Skeletal muscle satellite cell (primary cell): Measurements from ENCODE around the gene USP32.
A peak's percentile ranks its signal among the peaks of the same experiment; 100 is the strongest.
"Not testable (repeated sequence)": the region's sequence is repeated elsewhere in the genome, so short reads cannot be mapped to it uniquely, and the experiment has no call there.

Experiments used
- H3K27me3 ChIP-seq: 2 replicates; pipeline ENCODE4 v1.7.0; 2013; ENCODE audit warnings: low read length; ENCODE audit not compliant: control insufficient read depth, insufficient read depth
- H3K36me3 ChIP-seq: 2 replicates; pipeline ENCODE4 v1.7.0; 2013; ENCODE audit warnings: mild to moderate bottlenecking, control low read depth, low read length; ENCODE audit not compliant: insufficient read depth
- H3K4me1 ChIP-seq: 2 replicates; pipeline ENCODE4 v1.7.0; 2013; ENCODE audit warnings: low read length; ENCODE audit not compliant: control insufficient read depth, insufficient read depth
- H3K4me2 ChIP-seq: 2 replicates; pipeline ENCODE4 v1.7.0; 2013; ENCODE audit warnings: mild to moderate bottlenecking, low read length
- H3K4me3 ChIP-seq: 2 replicates; pipeline ENCODE4 v1.7.0; 2013; ENCODE audit warnings: low read length
- H3K9ac ChIP-seq: 2 replicates; pipeline ENCODE4 v1.7.0; 2013; ENCODE audit warnings: mild to moderate bottlenecking, low read depth, low read length, moderate library complexity
- H3K9me3 ChIP-seq: replicated peaks from 2 replicates; pipeline ENCODE4 v1.7.0; 2013; ENCODE audit warnings: mild to moderate bottlenecking, control low read depth, low read length

Gene USP32

DNA sequence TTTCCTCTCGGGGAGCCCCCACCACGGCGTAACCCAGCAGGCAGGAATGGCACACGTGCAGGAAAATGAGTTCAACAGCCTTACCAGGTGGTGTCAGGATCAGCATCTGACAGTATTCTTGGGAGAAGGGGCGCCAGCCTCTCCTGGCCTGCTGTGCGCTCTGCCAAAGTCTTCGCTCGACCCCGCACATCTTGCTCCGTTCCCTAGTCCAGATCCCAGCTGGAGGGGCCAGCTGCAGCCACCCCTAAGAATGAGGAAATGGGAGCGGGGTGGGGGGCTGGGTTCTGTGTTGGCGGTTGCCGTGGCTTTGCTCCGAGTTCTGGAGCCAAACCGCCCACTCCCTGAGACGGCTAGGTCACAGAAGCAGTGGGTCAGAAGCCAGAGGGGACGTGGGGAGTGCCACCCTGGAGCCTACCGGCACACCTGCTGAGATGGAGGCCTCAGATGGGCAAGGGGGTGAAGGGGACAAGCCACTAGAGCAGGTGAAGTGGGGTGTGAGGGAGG, 30.3 kb upstream of the USP32 start, which contains the start of gene CHCT1:
TSS of gene CHCT1 (plus strand) at position 328 of the 504 bp plus-strand sequence. CDS start at position 432, 104 bp downstream.
- H3K4me1 ChIP-seq = peaks cover 6% of the 10 kb centered on the region
- peak within 1 kb of the TSS; percentile 76 for H3K9ac ChIP-seq

DNA sequence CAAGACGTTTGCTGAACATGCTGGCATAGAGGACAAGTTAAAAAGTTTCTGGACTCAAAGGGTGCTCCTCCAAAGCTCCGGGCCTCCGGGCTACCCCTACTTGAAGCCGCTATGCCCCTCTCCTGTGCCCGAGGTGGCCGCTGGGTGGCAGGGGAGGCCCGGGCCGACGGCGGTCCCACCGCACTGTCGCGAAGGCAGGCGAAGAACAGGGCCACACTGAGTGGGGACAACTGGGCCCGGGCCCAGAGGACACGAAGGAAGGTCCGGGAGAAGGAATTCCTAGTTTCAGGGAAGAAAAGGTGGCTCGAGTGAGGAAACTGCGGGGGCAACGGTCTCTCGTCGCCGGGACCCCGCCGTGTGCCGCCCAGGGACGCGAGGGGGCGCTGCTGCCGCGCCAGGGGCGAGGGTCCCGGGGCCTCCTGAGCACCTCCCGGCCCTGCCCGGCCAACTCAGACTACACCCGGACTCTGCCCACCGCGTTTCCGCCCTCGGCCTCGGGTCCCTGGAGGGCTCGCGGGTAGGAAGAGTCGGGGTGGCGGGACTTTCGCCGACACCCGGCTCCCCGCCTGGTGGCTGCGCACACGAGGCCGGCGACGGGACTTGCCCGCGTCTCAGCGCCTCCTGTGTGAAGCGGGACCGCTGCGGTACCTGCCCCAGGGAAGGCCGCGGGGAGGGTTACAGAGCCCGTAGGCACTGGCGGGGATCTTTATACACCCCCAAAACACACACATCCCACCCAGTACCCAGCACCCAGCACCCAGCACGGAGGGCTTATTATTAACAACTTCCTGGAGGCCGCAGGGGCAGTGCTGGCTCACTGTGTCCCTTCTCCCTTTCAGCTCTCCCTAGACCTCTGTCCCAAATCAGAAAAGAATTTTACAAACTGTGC, 29.6 kb upstream of the USP32 start:
- Histone ChIP-seq H3K9ac (peak overlapping the region; percentile 76), H3K27me3 (peaks cover under 1% of the 10 kb centered on the region), H3K4me2 (peak overlapping the region; percentile 97), H3K9me3 (no peaks in the 10 kb centered on the region), H3K36me3 (no peaks in the 10 kb centered on the region), H3K4me1 (peaks cover 6% of the 10 kb centered on the region), H3K4me3 (peak overlapping the region; percentile 73)

More for the DNA sequence above, 30.3 kb upstream of the USP32 start, which contains the start of gene CHCT1:
- Histone ChIP-seq H3K4me3 (peak within 1 kb of the TSS; percentile 73), H3K27me3 (peaks cover 6% of the 10 kb centered on the region), H3K9me3 (no peaks in the 10 kb centered on the region), H3K36me3 (no peaks in the 10 kb centered on the region), H3K4me2 (peak within 1 kb of the TSS; percentile 97)

- not testable (repeated sequence) for H3K4me3 ChIP-seq, H3K27me3 ChIP-seq, H3K4me1 ChIP-seq, H3K9me3 ChIP-seq, H3K36me3 ChIP-seq, H3K9ac ChIP-seq, H3K4me2 ChIP-seq
These were observed 27.9 kb upstream of the USP32 start for GRCh38 chr17:60419875-60420274.

DNA sequence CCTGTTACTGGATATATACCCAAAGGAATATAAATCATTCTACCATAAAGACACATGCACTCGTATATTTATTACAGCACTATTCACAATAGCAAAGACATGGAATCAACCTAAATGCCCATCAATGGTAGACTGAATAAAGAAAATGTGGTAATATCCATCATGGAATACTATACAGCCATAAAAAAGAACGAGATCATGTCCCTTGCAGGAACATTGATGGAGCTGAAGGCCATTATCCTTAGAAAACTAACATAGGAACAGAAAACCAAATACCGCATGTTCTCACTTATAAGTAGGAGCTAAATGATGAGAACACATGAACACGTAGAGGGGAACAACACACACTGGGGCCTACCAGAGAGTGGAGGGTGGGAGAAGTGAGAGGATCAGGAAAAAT, 27.1 kb upstream of the USP32 start:
- H3K27me3 ChIP-seq, H3K4me1 ChIP-seq, H3K9me3 ChIP-seq, H3K36me3 ChIP-seq, H3K4me3 ChIP-seq, H3K4me2 ChIP-seq, H3K9ac ChIP-seq: not testable (repeated sequence)

DNA sequence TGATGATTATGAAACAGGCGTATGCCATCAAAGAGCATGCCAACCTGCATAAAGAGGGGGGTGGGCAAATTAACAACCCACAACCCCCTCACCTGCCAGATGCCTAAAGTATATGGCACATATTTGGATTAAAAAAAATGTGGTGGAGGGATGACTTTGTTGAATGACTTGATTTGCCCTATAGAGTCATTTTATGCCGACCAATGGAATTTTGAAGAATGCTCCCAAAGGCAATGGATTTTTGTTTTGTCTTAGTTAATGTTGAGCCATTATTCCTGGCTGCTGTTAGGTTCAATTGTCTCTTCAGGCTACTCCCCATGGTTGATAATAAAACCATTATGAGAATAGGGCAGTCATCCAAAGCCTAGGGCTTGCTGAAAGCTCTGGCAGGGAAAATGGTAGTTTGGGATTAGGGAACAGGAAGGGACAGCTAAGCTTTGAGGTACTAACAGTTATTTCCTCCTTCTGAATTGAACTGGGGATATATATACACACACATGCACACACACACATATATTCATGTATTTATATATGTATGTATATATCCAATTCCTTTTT, 24.5 kb upstream of the USP32 start:
- no peaks in the 10 kb centered on the region for H3K27me3 ChIP-seq
- no peak overlapping the region for H3K4me3 ChIP-seq
- no peaks in the 10 kb centered on the region for H3K4me1 ChIP-seq
- H3K9ac ChIP-seq = no peak overlapping the region
- H3K4me2 ChIP-seq = no peak overlapping the region
- no peaks in the 10 kb centered on the region for H3K9me3 ChIP-seq
- H3K36me3 ChIP-seq = no peaks in the 10 kb centered on the region

DNA sequence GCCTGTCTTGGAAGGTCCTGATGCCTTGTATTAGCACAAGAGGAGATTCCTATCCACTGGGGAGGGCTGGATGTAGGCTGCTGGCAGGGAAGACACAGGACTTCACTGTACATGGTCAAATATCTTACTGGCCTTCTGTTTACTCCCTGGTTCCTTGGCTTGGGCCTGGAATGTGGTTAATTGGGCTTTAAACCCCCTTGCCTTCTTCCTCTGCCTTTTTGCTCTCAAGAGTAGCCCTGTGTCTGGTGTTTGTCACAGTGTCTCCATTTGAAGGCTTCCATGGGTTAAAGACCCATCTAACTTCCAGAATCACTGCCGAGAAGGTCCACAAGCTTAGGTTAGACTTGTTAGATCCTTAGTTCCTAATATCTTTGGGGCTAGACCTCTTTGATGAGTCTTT, 23.2 kb upstream of the USP32 start:
- no peak overlapping the region for H3K4me3 ChIP-seq

GRCh38 chr17:60412701-60413100, 20.8 kb upstream of the USP32 start:
- H3K27me3 ChIP-seq = no peaks in the 10 kb centered on the region

More for the DNA sequence above, 23.2 kb upstream of the USP32 start:
- no peak overlapping the region for H3K4me2 ChIP-seq
- no peaks in the 10 kb centered on the region for H3K27me3 ChIP-seq
- H3K36me3 ChIP-seq = no peaks in the 10 kb centered on the region
- H3K4me1 ChIP-seq = no peaks in the 10 kb centered on the region
- H3K9ac ChIP-seq = no peak overlapping the region
- no peaks in the 10 kb centered on the region for H3K9me3 ChIP-seq

DNA sequence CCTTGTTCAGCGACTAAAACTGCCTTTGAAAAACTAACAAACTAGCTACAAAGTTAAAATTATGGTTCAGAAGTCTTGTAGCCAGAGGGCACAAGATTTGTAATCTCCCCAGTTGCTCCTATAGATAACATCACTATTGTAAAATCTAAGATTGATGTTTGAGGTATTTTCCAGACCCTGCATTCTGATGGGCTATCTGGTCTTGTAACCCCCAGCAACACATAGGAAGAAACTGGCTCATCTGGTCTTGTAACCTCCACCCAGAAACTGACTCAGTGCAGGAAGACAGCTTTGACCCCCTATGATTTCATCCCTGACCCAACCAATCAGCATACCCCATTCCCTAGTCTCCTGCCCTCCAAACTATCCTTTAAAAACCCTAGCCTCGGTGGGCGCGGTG, 18.1 kb upstream of the USP32 start:
- H3K4me1 ChIP-seq = peaks cover 3% of the 10 kb centered on the region
- no peaks in the 10 kb centered on the region for H3K36me3 ChIP-seq
- no peaks in the 10 kb centered on the region for H3K27me3 ChIP-seq
- H3K9ac ChIP-seq = no peak overlapping the region
- H3K4me2 ChIP-seq = no peak overlapping the region
- no peaks in the 10 kb centered on the region for H3K9me3 ChIP-seq
- H3K4me3 ChIP-seq = no peak overlapping the region

More at GRCh38 chr17:60412701-60413100, 20.8 kb upstream of the USP32 start:
- Histone ChIP-seq H3K4me1 (peaks cover 3% of the 10 kb centered on the region), H3K4me2 (no peak overlapping the region), H3K9ac (no peak overlapping the region), H3K4me3 (no peak overlapping the region), H3K9me3 (no peaks in the 10 kb centered on the region), H3K36me3 (no peaks in the 10 kb centered on the region)

GRCh38 chr17:60406887-60407286, 15.0 kb upstream of the USP32 start:
- Histone ChIP-seq H3K9ac (no peak overlapping the region), H3K9me3 (no peaks in the 10 kb centered on the region), H3K36me3 (no peaks in the 10 kb centered on the region), H3K4me3 (no peak overlapping the region), H3K4me2 (no peak overlapping the region), H3K4me1 (peaks cover 3% of the 10 kb centered on the region), H3K27me3 (no peaks in the 10 kb centered on the region)

DNA sequence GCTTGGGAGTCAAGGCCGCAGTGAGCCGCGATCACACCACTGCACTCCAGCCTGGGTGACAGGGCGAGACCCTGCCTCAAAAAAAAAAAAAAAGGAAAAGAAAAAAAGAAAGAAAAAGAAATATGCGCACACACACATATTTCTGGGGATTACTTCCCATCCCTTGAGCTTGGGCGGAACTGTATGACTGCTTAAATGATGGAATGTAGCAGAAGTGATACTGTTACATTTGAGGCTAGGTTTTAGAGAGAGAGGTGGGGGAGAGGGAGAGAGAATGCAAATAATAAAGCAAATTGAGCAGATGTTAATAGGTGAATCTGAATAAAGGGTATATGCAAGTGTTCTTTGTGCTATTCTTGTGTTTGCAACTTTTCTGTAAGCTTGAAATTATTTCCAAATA, 12.0 kb upstream of the USP32 start:
- H3K4me3 ChIP-seq = no peak overlapping the region
- H3K9me3 ChIP-seq = no peaks in the 10 kb centered on the region
- no peaks in the 10 kb centered on the region for H3K36me3 ChIP-seq
- peaks cover under 1% of the 10 kb centered on the region for H3K4me1 ChIP-seq
- H3K4me2 ChIP-seq = no peak overlapping the region
- no peak overlapping the region for H3K9ac ChIP-seq
- no peaks in the 10 kb centered on the region for H3K27me3 ChIP-seq

- no peak overlapping the region for H3K4me2 ChIP-seq
- H3K4me3 ChIP-seq = no peak overlapping the region
- H3K4me1 ChIP-seq = no peaks in the 10 kb centered on the region
- no peaks in the 10 kb centered on the region for H3K27me3 ChIP-seq
- no peak overlapping the region for H3K9ac ChIP-seq
- H3K9me3 ChIP-seq = no peaks in the 10 kb centered on the region
- no peaks in the 10 kb centered on the region for H3K36me3 ChIP-seq
These were observed 11.5 kb upstream of the USP32 start for GRCh38 chr17:60403523-60403810.

DNA sequence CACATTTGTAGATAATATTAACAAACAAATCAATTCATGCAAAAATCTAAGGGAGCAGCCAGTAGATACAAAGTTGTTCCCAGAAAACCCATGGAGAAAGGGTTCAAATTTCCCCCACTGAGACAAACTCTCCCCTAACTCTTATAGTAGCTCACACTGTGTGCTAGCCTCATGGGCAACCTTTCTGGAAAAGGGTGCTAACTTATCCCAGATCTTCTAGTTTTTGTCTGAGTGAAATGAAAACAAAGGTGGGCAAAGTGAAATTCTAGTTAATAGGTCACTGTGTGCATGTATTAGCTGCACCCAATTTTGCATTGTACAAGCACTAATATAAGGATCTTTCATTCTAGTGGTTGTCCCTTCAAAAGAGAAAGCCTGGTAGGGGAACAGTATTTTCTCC, 9.9 kb upstream of the USP32 start:
- H3K4me3 ChIP-seq = no peak overlapping the region
- no peaks in the 10 kb centered on the region for H3K27me3 ChIP-seq
- no peak overlapping the region for H3K4me2 ChIP-seq
- no peaks in the 10 kb centered on the region for H3K4me1 ChIP-seq
- no peaks in the 10 kb centered on the region for H3K9me3 ChIP-seq
- H3K9ac ChIP-seq = no peak overlapping the region
- H3K36me3 ChIP-seq = no peaks in the 10 kb centered on the region
